GM18499 (cell line): ENCODE results near the gene DCXR.

ENCODE experiments used
- ATAC-seq: cut with Tn5 transposase; IDR thresholded peaks from one replicate; pipeline ENCODE4 v1.9.1; 2021; ENCODE audit warnings: moderate number of reproducible peaks; ENCODE audit not compliant: insufficient read depth, unreplicated experiment

Gene DCXR

DNA sequence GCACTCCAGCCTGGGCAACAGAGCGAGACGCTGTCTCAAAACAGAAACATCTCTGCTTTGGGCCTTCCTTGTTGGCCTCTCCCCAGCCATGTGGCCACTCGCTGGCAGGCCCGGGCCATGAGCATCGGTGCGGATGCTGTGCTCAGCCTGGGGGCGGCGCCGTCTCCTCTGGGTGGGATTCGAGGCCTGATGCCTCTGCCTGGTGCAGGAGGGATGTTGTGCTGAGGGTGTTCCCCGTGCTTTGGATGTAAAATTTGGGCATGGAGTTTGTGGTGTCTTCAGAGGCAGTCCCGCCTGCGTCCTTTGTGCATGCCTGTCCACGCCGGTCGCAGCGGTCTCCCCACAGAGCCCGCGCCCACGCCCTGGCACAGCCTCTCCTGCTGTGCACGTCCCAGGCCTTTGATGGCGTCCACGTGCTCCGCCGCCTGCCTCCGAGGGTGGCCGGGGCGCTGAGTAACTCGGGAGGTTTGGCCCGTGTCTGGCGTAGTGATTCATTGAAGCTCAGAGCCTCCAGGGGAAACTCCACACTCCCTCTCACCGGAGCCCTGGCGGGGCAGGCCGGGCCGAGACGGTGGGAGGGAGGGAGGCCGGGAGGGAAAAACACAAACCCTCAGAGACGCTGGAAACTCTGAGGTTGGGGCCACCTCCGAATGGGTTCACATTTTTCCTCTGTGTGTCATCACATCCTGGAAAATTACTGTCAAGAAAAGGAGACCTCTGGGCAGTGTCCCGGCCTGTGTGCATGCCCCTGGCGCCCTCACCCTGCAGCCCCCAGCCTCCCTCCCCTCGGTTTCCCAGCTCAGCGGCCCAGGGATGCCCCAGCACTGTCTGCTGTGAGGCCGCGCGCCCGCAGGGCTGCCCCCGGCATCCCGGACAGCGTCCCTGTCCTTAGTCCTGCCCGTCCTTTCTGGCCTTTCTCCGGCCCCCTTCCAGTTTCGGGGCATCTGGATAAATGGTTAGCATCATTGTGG lies 33.8 kb downstream of the DCXR start:
- no peak for ATAC-seq

DNA sequence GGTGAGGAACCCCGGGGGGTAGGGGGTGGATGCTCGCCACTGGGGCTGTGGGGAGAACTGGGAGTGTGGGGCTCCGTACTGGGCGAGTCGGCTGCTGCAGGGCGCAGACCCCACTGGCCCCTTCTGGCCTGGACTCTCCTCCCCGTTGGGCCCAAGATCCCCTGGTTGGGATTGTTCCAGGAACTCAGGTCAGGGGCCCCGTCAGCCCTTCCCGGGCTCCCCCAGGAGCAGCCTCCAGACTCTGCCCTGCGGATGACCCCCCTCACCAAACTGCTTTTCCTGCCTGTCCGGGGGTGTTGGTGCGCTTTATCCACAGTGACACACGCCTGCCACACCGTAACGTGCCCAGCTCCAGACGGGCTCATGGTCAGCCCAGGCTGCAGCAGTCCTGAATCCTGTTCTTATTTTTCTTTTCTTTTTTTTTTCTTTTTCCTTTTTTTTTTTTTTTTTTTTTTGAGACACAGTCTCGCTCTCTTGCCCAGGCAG lies 35.9 kb downstream of the DCXR start:
- ATAC-seq, result no peak

- no peak for ATAC-seq
Observed at GRCh38 chr17:82000803-82001570, 36.5 kb downstream of the DCXR start.

DNA sequence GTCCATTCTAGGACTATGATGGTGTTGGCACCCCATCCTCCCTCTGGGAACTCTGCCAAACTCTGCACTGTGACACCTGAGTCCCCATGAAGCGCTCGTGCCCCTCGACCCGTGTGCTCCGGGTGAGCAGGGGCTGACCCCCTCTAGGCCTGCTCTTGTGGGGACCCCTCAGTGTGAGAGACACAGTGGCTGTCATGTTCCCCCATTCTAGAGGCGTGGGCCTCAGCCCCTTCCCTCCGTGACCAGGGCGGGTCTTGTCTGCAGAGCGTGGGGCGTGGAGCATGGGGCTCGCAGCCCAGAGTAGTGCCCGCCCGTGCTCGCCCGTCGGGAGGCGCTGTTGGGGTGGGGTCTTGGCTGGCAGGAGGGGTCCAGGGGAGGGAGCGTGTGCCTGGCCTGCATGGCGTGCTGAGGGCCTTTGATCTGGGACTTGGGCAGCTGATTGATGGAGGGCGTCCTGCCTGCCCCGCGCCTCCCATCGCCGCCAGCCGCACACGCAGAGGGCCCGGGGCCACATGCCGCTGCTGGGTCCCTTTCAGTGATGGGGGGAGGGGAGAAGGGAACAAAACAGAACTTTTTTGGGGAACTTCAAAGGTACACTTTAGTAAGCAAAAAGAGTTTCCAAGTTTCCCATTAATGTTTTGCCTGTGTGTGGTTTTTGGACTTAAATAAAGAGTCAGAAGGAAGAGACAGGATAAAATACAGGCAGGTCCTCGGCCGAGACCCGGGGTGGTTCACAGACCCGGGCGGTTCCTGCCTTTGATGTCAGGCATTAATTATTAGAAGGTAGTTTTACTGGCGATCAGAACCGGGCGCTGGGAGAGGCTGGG lies 37.3 kb downstream of the DCXR start:
- ATAC-seq, result no peak

- ATAC-seq, result no peak
Observed at GRCh38 chr17:81999587-81999975, 37.9 kb downstream of the DCXR start.

- ATAC-seq, result no peak
Observed at GRCh38 chr17:81998691-81999438, 38.6 kb downstream of the DCXR start.

DNA sequence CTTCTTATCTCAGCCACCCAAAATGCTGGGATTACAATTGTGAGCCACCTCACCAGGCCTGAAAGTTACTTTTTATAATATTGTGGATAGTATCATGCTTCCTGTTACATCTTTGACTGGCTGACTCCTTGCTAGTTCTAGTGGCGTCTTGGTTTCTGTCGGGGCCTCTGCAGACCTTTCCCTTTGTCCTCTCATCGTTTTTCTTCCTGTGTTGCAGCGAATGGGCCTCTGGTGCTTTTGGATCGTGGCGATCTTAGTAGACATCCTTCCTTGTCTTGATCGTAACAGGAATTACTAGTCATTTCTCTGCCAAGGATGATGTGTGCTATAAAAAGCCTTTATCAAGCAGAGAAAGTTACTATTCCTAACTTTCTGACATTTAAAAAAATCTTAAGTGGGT lies 39.3 kb downstream of the DCXR start:
- no peak for ATAC-seq

- no peak for ATAC-seq
Observed at GRCh38 chr17:81996757-81997441, 40.6 kb downstream of the DCXR start.

DNA sequence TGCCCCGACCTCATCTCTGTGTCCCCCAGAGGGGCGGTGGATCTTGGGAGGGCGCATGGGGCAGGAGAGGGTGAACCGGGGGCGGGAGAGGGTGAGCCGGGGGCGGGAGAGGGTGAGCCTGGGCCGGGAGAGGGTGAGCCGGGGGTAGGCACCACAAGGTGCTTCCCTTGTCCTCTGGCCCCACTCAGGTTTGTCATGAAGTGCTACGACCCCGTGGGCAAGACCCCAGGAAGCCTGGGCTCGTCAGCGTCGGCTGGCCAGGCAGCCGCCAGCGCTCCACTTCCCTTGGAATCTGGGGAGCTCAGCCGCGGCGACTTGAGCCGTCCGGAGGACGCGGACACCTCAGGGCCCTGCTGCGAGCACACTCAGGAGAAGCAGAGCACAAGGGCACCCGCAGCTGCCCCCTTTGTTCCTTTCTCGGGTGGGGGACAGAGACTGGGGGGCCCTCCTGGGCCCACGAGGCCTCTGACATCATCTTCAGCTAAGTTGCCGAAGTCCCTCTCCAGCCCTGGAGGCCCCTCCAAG lies 41.2 kb downstream of the DCXR start:
- ATAC-seq, result no peak

- no peak for ATAC-seq
Observed at GRCh38 chr17:81995463-81996231, 41.9 kb downstream of the DCXR start.

- ATAC-seq, result no peak
Observed at GRCh38 chr17:81994593-81995462, 42.7 kb downstream of the DCXR start.

GRCh38 chr17:81993729-81994592 lies 43.5 kb downstream of the DCXR start:
- no peak for ATAC-seq

- ATAC-seq, result no peak
Observed at GRCh38 chr17:81992306-81993102, 45.0 kb downstream of the DCXR start.

- ATAC-seq, result no peak
Observed at GRCh38 chr17:81991684-81992305, 45.7 kb downstream of the DCXR start.
